8988T (cell line): ENCODE results near the gene SULT1A2.
"Not testable (repeated sequence)": the region's sequence is repeated elsewhere in the genome, so short reads cannot be mapped to it uniquely, and the experiment has no call there.

ENCODE experiments used
- DNase-seq: peaks from one replicate; pipeline ENCODE4 v3.0.0; 2011

Gene SULT1A2

GRCh38 chr16:28608867-28609596 is 12.2 kb upstream of the SULT1A2 start:
- not testable (repeated sequence) for DNase-seq

DNA sequence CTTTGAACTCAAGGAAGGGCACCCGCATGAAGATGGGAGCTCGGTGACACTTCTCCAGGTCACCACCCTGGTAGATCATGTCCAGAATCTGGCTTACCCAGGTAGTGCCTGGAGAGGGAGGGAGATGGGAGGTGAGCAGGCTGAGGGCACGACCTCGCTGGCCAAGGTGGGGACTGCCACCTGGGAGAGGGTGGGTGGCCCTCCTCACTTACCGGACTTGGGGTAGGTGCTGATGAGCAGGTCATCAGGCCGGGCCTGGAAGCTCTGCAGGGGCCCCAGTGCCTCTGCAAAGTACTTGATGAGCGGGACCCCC is 11.6 kb upstream of the SULT1A2 start:
- not testable (repeated sequence) for DNase-seq

GRCh38 chr16:28607681-28608495 is 11.0 kb upstream of the SULT1A2 start:
- DNase-seq: not testable (repeated sequence)

- DNase-seq: no peak
Measured at GRCh38 chr16:28607116-28607623, 10.3 kb upstream of the SULT1A2 start.

DNA sequence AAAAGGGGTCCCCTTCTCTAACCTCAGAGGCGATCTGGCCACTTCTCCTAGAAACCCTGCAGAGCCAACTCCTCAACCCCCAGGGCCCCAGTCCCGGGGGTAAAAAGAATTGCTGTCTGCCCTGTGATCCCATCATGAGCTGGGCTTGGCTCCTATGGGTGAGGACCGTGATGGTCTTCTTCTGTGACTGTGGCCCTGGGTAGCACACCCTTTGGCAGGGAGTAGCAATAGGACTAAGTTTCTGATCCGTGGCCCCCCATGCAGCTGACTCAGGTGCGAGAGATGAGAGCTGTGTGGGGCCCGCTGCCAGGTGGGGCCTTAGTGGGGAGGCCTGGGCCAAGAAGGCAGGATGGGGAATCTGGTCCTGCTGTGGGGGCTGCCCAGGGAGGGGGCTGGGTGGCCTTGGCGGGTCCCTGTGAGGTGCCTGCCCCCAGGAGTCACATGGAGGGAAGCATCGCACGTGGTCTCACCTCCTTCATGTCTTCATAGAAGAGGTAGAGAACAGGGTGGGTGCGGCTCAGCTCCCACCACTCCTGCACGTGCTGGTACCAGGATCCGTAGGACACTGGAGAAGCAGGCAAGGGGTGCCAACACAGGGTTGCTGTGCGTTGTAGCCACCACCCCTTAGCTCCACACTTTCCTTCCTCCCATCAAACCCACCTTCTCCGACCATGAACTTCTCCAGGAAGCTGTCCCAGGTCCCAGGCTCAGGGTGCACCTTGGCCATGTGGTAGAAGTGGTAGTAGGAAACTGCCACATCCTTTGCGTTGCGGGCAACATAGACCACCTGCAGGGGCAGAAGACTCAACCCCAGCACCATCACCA is 9.7 kb upstream of the SULT1A2 start:
- DNase-seq: no peak

GRCh38 chr16:28604186-28604565 is 7.3 kb upstream of the SULT1A2 start:
- DNase-seq: no peak

DNA sequence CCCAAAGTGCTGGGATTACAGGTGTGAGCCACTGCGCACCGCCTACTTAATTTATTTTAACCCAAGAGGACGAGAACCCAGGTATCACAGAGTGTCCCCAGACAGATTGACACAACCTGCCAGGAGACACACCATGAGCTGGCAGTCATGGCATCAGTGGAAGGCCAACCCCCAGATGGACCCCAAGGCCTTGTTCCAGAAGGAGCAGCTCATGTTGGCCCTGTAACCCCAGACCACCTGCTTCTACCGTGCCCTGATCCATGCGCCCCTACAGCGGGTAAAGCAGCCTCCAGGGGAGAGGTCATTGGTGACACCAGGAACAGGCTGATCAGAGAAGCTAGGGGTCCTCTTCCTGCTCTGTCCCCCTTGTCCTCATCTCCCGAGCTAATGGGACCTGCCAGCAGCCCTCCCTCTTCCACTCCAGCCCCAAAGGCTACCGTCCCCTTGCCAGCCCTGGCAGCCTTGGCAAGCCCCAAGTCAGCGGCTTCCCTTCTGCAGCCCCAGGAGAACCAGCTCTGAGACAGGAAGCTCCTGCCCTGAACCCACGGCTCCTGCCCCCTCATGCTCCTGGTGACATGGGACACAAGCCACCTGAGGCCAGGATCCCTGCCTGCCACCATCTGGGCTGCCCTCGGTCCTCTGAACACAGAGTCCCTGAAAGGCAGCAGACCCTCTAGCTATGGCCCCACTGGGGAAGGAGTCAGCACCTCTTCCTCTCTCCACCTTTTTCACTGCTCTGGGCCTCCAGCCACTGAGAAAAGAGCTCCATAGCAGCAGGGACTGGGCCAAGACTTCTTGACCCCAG is 6.7 kb upstream of the SULT1A2 start:
- no peak for DNase-seq

DNA sequence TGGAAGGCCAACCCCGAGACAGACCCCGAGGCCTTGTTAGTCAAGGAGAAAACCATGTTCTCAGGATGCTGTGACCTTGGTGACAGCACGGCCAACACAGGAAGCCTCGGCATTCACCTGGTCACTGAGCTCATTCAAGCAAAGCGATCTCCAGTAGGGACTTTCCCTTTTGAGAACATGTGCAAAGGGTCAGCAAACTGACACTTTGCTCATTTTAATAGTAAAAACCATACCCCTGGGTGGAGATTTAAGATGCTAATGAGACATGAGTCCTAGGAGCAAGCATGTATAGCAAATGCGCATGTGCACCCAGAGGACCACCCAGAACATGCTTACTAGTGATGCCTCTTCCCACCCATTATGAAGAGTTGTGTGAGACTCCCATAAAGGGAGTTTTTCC is 5.7 kb upstream of the SULT1A2 start:
- DNase-seq: no peak

DNA sequence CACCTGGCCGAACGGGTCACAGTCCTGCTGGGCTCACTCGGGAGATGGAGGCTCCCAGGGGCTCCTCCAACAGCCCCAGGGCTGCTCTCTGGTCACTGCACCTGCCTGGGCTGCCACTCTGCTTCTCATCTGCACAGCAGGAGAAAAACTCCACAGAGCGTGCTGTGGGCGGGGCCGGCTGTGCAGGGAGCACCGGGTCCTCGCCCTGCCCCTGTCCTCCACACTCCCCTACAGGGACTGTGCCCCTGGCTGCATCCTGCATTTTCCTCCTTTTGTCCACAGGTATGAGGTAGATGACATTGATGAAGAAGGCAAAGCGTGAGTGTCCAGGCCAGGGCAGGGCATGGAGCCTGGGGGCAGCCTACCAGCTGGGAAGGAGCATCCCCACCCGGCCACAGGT is 5.2 kb upstream of the SULT1A2 start:
- DNase-seq: not testable (repeated sequence)

DNA sequence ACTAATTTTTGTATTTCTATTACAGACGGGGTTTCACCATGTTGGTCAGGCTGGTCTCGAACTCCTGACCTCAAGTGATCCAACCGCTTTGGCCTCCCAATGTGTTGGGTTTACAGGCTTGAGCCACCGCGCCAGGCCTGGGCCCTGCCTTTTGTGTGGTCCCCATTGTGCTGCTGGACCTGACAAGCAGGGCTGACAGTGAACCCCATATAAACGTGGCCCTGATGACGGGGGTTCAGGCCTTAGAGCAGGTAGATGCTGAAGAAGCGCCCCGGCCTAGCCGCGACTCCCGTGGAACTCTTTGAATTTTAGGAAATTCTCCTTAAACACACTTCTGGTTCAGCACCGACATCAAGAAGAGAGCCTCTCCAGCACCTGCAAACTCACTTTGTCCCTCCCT is 4.7 kb upstream of the SULT1A2 start:
- not testable (repeated sequence) for DNase-seq

DNA sequence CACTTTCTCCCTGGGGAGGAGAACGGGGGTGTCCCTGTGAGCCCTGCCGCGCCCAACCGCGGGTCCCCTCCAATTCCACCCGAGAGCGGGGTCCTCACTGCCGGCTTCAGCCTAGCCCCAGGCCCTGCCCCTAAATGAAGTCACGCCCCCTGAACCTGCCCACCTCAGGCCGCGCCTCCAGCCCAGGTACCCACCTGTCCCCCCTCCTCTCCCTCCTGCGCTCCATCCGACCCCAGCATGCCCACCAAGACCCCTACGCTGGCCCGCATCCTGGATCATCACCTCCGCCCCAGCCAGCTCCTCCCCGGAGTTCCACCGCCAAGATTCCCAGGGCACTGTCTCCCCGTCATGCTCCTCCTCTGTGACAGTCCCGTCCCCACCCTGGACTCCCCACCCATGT is 4.1 kb upstream of the SULT1A2 start:
- DNase-seq: not testable (repeated sequence)

DNA sequence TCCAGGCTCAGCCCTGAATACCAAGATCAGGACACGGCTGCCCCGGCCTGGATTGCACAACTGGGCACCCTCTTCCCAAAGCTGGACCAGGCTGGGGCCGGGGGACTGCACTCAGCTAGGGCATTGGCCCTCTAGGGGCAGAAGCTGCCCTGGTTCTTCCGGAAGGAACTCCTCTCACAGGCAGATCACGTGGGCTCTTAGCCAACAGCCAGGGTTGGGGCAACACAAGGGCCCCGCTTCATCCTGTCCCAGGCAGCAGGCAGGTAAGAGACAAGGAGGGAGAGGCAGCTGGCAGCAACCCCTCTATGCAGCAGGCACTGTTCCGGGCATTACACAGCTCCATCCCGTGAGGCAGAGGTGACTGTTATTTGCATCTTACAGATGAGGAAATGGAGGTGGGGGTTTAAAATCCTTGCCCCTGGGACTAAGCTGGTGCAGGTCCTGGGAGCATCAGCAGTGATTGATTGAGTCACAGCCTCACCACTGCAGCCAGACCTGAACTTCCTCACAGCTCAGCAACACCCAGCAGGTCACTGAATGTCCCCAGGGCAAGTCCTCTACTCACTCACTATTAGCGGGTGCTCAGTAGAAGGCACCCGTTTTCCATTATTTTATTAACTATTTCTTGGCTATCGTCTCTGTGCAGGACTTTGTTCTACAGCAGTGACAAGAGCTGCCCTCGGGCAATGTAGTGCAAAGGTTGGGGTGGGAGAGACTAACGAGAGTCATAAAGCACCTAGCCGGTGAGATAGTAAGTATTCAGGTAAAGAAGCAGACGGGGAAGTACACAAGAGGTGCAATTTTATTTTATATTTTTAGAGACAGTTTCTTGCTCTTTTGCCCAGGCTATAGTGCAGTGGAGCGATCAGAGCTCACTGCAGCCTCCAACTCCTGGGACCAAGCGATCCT is 2.8 kb upstream of the SULT1A2 start:
- not testable (repeated sequence) for DNase-seq

- peak; percentile 37 for DNase-seq
Measured at GRCh38 chr16:28597692-28598261, 927 bp upstream of the SULT1A2 start.

DNA sequence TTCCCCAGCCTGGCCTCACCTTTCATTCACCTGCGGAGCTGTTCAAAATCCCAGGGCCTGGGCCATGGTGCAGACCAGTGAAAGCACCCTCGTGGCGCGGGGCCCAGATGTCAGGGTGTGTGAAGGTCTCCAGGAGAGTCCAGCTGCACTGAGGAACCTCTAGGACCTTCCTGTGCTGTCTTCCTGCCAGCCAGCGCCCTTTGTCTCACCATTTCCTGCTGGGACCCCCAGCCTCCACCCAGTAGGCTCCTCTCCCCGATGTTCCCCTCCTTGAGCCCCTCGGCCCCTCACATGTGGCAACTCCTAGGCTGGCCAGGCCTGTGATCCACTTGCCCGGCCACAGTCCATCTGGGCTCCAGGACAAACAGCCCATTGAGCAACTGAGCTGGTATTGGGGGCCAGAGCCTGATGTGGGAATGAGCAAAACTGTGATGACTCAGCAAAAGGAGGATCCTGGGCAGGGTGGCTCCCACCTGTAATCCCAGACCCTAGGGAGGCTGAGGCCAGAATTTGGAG is 677 bp downstream of the SULT1A2 start:
- no peak for DNase-seq

DNA sequence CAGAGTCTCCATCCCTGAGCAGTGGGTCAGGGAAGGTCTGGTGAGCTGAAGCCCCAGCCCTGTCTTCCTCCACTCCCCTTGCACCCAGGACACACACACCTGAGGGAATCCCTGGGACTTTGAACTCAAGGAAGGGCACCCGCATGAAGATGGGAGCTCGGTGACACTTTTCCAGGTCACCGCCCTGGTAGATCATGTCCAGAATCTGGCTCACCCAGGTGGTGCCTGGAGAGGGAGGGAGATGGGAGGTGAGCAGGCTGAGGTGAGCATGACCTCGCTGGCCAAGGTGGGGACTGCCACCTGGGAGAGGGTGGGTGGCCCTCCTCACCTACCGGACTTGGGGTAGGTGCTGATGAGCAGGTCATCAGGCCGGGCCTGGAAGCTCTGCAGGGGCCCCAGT is 1.4 kb downstream of the SULT1A2 start:
- not testable (repeated sequence) for DNase-seq

GRCh38 chr16:28592979-28593553 is 3.8 kb downstream of the SULT1A2 start:
- DNase-seq: no peak

DNA sequence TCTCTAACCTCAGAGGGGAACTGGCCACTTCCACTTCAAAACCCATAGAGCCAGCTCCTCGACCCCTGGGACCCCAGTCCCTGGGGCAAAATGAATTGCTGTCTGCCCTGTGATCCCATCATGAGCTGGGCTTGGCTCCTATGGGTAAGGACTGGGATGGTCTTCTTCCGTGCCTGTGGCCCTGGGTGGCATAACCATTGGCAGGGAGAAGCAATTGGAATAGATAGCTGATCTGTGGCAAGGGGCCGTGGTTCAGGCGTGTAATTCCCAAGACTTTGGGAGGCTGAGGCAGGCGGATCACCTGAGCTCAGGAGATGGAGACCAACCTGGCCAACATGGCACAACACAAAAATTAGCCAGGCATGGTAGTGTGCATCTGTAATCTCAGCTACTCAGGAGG is 4.3 kb downstream of the SULT1A2 start:
- no peak for DNase-seq

DNA sequence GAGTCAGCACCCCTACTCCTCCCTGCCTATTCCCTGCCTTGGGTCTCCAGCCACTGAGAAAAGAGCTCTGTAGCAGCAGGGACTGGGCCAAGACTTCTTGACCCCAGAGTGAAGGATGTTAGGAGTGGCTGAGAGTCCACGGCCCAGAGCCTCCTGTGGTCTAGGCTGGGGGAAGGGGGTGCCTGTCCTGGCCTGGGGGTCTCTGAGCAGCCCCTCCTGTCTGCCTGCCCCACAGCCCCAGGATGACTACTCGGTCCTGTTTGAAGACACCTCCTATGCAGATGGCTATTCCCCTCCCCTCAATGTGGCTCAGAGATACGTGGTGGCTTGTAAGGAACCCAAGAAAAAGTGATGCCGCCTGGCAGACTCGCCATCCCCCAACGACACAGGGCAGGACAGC is 5.5 kb downstream of the SULT1A2 start:
- DNase-seq: no peak

DNA sequence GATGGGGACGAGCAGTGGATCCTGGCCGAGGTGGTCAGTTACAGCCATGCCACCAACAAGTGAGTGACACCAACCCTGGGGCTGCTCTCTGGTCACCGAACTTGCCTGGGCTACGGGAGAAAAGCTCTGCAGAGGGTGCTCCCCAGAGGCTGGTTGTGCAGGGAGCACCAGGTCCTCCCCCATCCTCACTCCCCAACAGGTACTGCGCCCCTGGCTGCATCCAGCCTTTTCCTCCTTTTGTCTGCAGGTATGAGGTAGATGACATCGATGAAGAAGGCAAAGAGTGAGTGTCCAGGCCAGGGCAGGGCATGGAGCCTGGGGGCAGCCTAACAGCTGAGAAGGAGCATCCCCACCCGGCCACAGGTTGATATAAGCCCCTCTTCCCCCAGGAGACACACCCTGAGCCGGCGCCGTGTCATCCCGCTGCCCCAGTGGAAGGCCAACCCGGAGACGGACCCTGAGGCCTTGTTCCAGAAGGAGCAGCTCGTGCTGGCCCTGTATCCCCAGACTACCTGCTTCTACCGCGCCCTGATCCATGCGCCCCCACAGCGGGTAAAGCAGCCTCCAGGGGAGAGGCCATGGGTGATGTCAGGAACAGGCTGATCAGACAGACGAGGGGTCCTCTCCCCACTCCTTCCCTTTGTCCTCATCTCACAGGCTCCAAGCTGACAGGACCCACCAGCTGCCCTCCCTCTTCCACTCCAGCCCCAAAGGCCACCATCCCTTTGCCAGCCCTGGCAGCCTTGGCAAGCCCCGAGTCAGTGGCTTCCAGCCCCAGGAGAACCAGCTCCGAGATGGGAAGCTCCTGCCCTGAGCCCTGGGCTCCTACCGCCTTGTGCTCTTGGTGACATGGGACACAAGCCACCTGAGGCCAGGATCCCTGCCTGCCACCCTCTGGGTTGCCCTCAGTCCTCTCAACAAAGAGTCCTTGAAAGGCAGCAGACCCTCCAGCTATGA is 6.2 kb downstream of the SULT1A2 start:
- DNase-seq: no peak
